Adrenal gland (tissue), 12 donors: ENCODE results near the gene RAB10. TPM values are rescaled to one million over a fixed set of nuclear protein-coding genes. Genes with fewer than 3 reads are reported as not detected.

ENCODE experiments used
- DNase-seq, 7 donors: peaks; one replicate each; pipeline ENCODE4 v3.0.0-alpha.2; 2019 to 2020
- H3K27ac ChIP-seq, 5 donors: fragments of 200-600 bp; sonication (generic) in 4 of 5; 1 replicate in 3 of 5; 2 replicates in 2 of 5; pipeline versions ENCODE4 v1.5.1 to v1.8.0; 2016 to 2020; ENCODE audit warnings: mild to moderate bottlenecking in 1 of 5
- H3K27me3 ChIP-seq: fragments of 200-600 bp; 2 replicates; pipeline ENCODE4 v1.8.0; 2021
- H3K36me3 ChIP-seq, 2 donors: fragments of 200-600 bp; replicated peaks in 1 of 2; 1 replicate in 1 of 2; 2 replicates in 1 of 2; pipeline versions ENCODE4 v1.5.1 to v1.8.0; 2018 to 2022
- H3K4me1 ChIP-seq, 2 donors: fragments of 200-600 bp; replicated peaks in 1 of 2; 1 replicate in 1 of 2; 2 replicates in 1 of 2; pipeline versions ENCODE4 v1.5.1 to v1.8.0; 2018 to 2021
- H3K4me3 ChIP-seq, 4 donors: fragments of 200-600 bp; sonication (generic) in 3 of 4; one replicate each; pipeline ENCODE4 v1.5.1; 2016 to 2018
- H3K9me3 ChIP-seq, 3 donors: fragments of 200-600 bp; sonication (generic) in 1 of 3; replicated peaks in 1 of 3; 1 replicate in 2 of 3; 2 replicates in 1 of 3; pipeline versions ENCODE4 v1.5.1 to v1.8.0; 2016 to 2021
- POLR2A ChIP-seq, 2 donors: fragments of 450-650 bp; IDR thresholded peaks; one replicate each; pipeline ENCODE4 v1.6.1; 2017; ENCODE audit warnings: antibody characterized with exemption in 2 of 2, mild to moderate bottlenecking in 2 of 2, moderate library complexity in 1 of 2
- WGBS, 4 donors: extraction: QIAGEN DNeasy Blood & Tissue Kit in 2 of 4; methylation state at CpG; one replicate each; pipeline versions ENCODE4 v1.1.5 to v1.1.7; 2013 to 2017; 5-methylcytosine and 5-hydroxymethylcytosine counted together
- intact Hi-C, 2 donors: fragments of 100-400 bp; cut with DNase I; formaldehyde crosslinking; loops; one replicate each; pipeline versions ENCODE4 v1.14.1 to v1.15.0; 2022 to 2023
- polyA plus RNA-seq, 3 donors: library from polyadenylated mRNA; stranded (reverse); fragments of 200-250 nt in 2 of 3; fragments of 350-450 nt in 1 of 3; fragmentation: Illumina TruSeq in 1 of 3; extraction: RNeasy Lipid Tissue Mini Kit (QIAGEN cat#74804) in 1 of 3; gene quantifications; one replicate each; pipeline ENCODE4 v1.2.3, GENCODE V29; 2013 to 2014
- total RNA-seq, 9 donors: library from RNA; depleted of rRNA in 4 of 9; stranded (reverse); fragments of >200 nt in 4 of 9; fragments of 120-200 nt in 1 of 9; fragmentation: NEBNext Ultra II Directional in 1 of 9; extraction: Animal tissue kit (Norgen Biotek cat#: 25700) in 1 of 9; gene quantifications; one replicate each; pipeline versions ENCODE4 v1.1.0 to v1.2.4, GENCODE V29; 2013 to 2023
- TF ChIP-seq, protein P1 (sequence below), 6 experiments: fragments of 450-650 bp in 4 of 6; fragments of 200-600 bp in 2 of 6; sonication (generic) in 1 of 6; IDR thresholded peaks; 1 replicate in 5 of 6; 2 replicates in 1 of 6; pipeline versions ENCODE4 v1.5.1 to v1.8.0; 2016 to 2021; ENCODE audit warnings: antibody characterized with exemption in 6 of 6, mild to moderate bottlenecking in 2 of 6, moderate library complexity in 1 of 6
- donor health status: healthy with polysubstance abuse.
- donor health status: Bipolar disorder and iron deficiency.
- donor health status: DM: yes; HTN: yes; CAD: no.
- donor health status: DM: no; HTN: no; CAD: no.
- donor health status: DM: no; HTN: no; CAD: no.
- donor health status: DM: yes; HTN: yes; CAD: no.

RAB10 gene
- total and polyA plus RNA-seq, 12 donors: 31.8 to 369 (median 153) TPM

DNA sequence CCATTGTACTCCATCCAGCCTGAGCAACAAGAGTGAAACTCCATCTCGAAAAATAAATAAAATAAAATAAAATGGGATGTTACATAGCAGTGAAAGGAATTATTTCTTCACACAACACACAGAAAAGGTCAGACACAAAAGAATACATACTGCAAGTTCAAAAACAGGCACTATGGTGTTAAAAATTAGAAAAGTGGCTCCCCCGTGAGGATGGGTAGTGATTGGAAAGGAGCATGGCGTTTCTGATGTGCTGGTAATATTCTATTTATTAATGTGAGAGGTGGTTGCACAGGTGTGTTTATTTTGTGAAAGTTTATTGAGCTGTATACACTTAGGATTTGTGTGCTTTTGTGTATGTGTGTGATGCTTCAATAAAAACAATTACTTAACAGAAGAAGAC lies 22.9 kb upstream of the RAB10 start:
- no peak for TF ChIP-seq POLR2A (IDR thresholded peaks at IDR 0.05)
- TF ChIP-seq, protein P1, sequence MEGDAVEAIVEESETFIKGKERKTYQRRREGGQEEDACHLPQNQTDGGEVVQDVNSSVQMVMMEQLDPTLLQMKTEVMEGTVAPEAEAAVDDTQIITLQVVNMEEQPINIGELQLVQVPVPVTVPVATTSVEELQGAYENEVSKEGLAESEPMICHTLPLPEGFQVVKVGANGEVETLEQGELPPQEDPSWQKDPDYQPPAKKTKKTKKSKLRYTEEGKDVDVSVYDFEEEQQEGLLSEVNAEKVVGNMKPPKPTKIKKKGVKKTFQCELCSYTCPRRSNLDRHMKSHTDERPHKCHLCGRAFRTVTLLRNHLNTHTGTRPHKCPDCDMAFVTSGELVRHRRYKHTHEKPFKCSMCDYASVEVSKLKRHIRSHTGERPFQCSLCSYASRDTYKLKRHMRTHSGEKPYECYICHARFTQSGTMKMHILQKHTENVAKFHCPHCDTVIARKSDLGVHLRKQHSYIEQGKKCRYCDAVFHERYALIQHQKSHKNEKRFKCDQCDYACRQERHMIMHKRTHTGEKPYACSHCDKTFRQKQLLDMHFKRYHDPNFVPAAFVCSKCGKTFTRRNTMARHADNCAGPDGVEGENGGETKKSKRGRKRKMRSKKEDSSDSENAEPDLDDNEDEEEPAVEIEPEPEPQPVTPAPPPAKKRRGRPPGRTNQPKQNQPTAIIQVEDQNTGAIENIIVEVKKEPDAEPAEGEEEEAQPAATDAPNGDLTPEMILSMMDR (IDR thresholded peaks at IDR 0.05): no peak
- H3K27ac ChIP-seq: no peak overlapping the region
- no peaks in the 10 kb centered on the region for H3K9me3 ChIP-seq
- peaks cover 13 to 27% of the 10 kb centered on the region in 2 donors for H3K4me1 ChIP-seq
- DNase-seq: no peak
- no peak overlapping the region for H3K4me3 ChIP-seq
- no peaks in the 10 kb centered on the region for H3K36me3 ChIP-seq
- intact Hi-C loops: no loop called here
- H3K27me3 ChIP-seq: no peaks in the 10 kb centered on the region
- 71 to 85% (median 81%) methylated on average over 3 of the region's 3 CpGs for WGBS, 4 donors

DNA sequence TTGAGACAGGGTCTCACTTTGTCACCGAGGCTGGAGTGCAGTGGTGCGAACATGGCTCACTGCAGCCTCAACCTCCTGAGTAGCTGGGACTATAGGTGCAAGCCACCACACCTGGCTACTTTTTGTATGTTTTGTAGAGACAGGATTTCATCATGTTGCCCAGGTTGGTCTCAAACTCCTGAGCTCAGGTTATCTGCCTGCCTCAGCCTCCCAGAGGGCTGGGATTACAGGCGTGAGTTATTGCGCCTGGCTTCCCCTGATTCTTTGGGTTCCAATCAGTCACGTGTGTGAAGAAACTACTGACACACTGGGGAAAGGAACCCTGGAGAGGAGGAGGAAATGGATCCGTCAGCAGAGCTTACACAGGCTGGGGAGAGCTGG lies 22.3 kb upstream of the RAB10 start:
- WGBS, 4 donors: 67 to 75% (median 71%) methylated on average over 6 of the region's 6 CpGs
- peak in 2 of 7 donors; percentile 25 to 31 for DNase-seq
- Histone ChIP-seq H3K4me3 (no peak overlapping the region), H3K27me3 (no peaks in the 10 kb centered on the region), H3K9me3 (no peaks in the 10 kb centered on the region), H3K4me1 (peaks cover 13 to 29% of the 10 kb centered on the region in 2 donors), H3K36me3 (no peaks in the 10 kb centered on the region), H3K27ac (peak overlapping the region in 4 of 5 donors; percentile 35 to 87 (median 76))
- intact Hi-C loops: no loop called here
- TF ChIP-seq POLR2A (IDR thresholded peaks at IDR 0.05): no peak
- TF ChIP-seq, protein P1 (IDR thresholded peaks at IDR 0.05): no peak

DNA sequence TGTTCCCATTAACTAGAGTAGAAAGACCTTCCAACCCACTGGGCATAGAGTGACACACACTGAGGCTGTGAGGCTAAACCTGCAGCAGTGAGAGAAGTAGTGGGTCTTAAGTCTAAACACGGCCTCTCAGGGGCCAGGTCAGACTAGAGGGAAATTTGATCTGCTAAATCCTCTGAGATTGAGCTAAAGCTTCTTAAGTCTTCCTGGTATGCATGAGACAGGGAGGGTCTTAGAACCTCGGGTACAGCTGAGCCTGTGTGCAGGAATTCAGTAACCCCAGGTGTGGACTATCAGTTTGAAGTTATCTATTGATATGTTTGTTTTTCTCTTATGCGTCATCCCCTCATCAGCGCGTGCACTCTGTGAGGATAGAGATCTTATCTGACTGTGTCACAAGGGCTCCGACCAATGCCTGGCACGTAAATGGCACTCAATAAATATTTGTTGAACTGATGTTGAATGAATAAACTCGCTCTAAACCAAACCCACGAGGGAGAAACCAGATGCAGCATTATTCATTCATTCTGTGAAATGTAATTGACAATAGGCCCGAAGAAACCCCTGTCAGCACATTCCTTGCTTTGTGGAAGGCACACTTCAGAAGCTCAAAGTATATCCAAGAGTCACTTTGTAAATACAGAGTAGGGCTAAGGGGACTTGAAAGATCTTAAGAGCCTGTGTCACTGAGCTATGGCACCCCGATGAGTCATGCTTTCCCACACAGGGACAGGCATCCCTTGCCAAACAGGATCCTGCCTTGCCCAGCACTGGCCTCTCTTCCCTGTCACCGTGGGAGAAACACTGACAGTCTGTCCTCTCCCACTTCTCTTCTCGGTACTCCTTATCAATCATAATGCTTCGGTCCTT lies 21.7 kb upstream of the RAB10 start:
- H3K27me3 ChIP-seq: no peaks in the 10 kb centered on the region
- peak in 1 of 2 donors; percentile 28 for TF ChIP-seq POLR2A (IDR thresholded peaks at IDR 0.05)
- TF ChIP-seq, protein P1 (IDR thresholded peaks at IDR 0.05): no peak
- H3K4me1 ChIP-seq: peaks cover 18 to 29% of the 10 kb centered on the region in 2 donors
- H3K27ac ChIP-seq: peak overlapping the region; percentile 35 to 87 (median 66)
- H3K9me3 ChIP-seq: no peaks in the 10 kb centered on the region
- H3K36me3 ChIP-seq: no peaks in the 10 kb centered on the region
- 24 to 39% (median 33%) methylated on average over 12 to 14 of the region's 14 CpGs for WGBS, 4 donors
- peak; percentile 73 to 91 (median 91) for DNase-seq
- H3K4me3 ChIP-seq: no peak overlapping the region
- intact Hi-C loops: no loop called here

DNA sequence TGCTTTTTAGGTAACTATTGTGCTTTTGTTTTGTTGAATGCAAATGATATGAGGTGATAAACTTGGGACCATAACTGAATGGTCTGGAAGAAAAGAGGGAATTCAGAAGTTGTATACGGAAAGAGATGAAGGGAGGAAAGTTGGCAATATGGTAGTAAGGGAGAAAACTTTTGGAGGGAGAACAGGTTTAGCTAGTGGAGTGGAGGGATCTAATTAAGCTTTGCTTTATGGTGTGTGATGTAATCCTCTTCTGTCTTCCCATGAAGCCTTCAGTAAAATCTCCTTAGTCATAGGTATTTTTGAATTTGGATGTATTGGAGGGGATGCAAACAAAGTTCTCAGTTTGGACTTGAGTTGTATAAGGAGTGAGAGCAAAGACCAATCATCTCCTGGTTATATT lies 20.2 kb upstream of the RAB10 start:
- TF ChIP-seq POLR2A (IDR thresholded peaks at IDR 0.05): no peak
- TF ChIP-seq, protein P1 (IDR thresholded peaks at IDR 0.05): no peak
- Histone ChIP-seq H3K9me3 (no peaks in the 10 kb centered on the region), H3K4me3 (no peak overlapping the region), H3K4me1 (peaks cover 32 to 44% of the 10 kb centered on the region in 2 donors), H3K27me3 (no peaks in the 10 kb centered on the region), H3K27ac (peak overlapping the region in 1 of 5 donors; percentile 66), H3K36me3 (no peaks in the 10 kb centered on the region)
- intact Hi-C loops: no loop called here
- DNase-seq: no peak
- WGBS, 4 donors: 92 to 100% (median 96%) methylated on average over 1 of the region's 1 CpG
